B cell (primary cell): ENCODE results near the gene FOXK1. TPM values are rescaled to one million over a fixed set of nuclear protein-coding genes. Genes with fewer than 3 reads are reported as not detected.

Experiments
- ATAC-seq: fragments of 200-7000 bp; cut with Tn5 transposase; one replicate; pipeline ENCODE4 v1.10.0; 2021; ENCODE audit warnings: low read depth, mild to moderate bottlenecking, moderate number of reproducible peaks, moderate library complexity
- CTCF ChIA-PET: fragments of 350-600 bp; sonication (Branson Sonifier 250); formaldehyde crosslinking; loops from one replicate; lab custom pipeline; 2021; ENCODE audit warnings: antibody characterized with exemption, inconsistent platforms; lab: Charles Lee
- POLR2A ChIA-PET: fragments of 350-600 bp; sonication (Branson Sonifier 250); formaldehyde crosslinking; loops from one replicate; lab custom pipeline; 2021; ENCODE audit warnings: antibody characterized with exemption; lab: Charles Lee
- DNase-seq: peaks from one replicate; pipeline ENCODE4 v3.0.0; 2013
- H2AFZ ChIP-seq: 2 replicates; pipeline ENCODE4 v1.6.1; 2012; ENCODE audit warnings: mild to moderate bottlenecking, low read depth, low read length; ENCODE audit not compliant: insufficient read depth, poor library complexity, severe bottlenecking
- H3K27ac ChIP-seq, 2 donors: 1 replicate in 1 of 2; 2 replicates in 1 of 2; pipeline ENCODE4 v1.5.1; 2012 to 2013; ENCODE audit warnings: low read length in 2 of 2, mild to moderate bottlenecking in 2 of 2, moderate library complexity in 1 of 2
- H3K27me3 ChIP-seq, 4 experiments: fragments of 200-600 bp in 1 of 4; sonication (generic) in 1 of 4; replicated peaks in 1 of 4; 1 replicate in 2 of 4; 2 replicates in 2 of 4; pipeline versions ENCODE4 v1.6.1 to v1.7.0; 2013 to 2016; ENCODE audit warnings: low read length in 3 of 4, mild to moderate bottlenecking in 2 of 4, mixed read lengths in 1 of 4, moderate library complexity in 1 of 4; ENCODE audit not compliant: insufficient read depth in 4 of 4, control insufficient read depth in 3 of 4; ENCODE audit errors: control extremely low read depth in 1 of 4
- H3K36me3 ChIP-seq, 2 experiments: replicated peaks in 1 of 2; 1 replicate in 1 of 2; 2 replicates in 1 of 2; pipeline versions ENCODE4 v1.6.1 to v1.7.1; 2013; ENCODE audit warnings: low read length in 1 of 2; ENCODE audit not compliant: insufficient read depth in 2 of 2, control insufficient read depth in 1 of 2; ENCODE audit errors: control extremely low read depth in 1 of 2, extremely low read depth in 1 of 2
- H3K4me1 ChIP-seq, 2 donors: fragments of 200-600 bp in 1 of 2; sonication (generic) in 1 of 2; 1 replicate in 1 of 2; 2 replicates in 1 of 2; pipeline versions ENCODE4 v1.5.1 to v1.6.1; 2013 to 2017; ENCODE audit warnings: low read length in 2 of 2; ENCODE audit not compliant: control insufficient read depth in 2 of 2, insufficient read depth in 2 of 2
- H3K4me2 ChIP-seq: replicated peaks from 2 replicates; pipeline ENCODE3; 2012; ENCODE audit warnings: mild to moderate bottlenecking, low read depth, low read length; ENCODE audit not compliant: poor library complexity, severe bottlenecking
- H3K4me3 ChIP-seq, 5 experiments: fragments of 200-600 bp in 1 of 5; sonication (generic) in 1 of 5; 1 replicate in 3 of 5; 2 replicates in 2 of 5; pipeline versions ENCODE4 v1.5.1 to v1.7.0; 2011 to 2016; ENCODE audit warnings: low read length in 4 of 5, mild to moderate bottlenecking in 4 of 5, low read depth in 2 of 5, control low read depth in 1 of 5, moderate library complexity in 1 of 5; ENCODE audit not compliant: insufficient read depth in 1 of 5; ENCODE audit errors: control extremely low read depth in 1 of 5, extremely low read depth in 1 of 5
- H3K79me2 ChIP-seq: fragments of 200-600 bp; sonication (generic); one replicate; pipeline ENCODE4 v1.6.0; 2016; ENCODE audit warnings: low read length; ENCODE audit not compliant: control insufficient read depth, insufficient read depth
- H3K9ac ChIP-seq: fragments of 200-600 bp; sonication (generic); 2 replicates; pipeline ENCODE4 v1.6.1; 2017; ENCODE audit warnings: mild to moderate bottlenecking, low read length, moderate library complexity
- H3K9me3 ChIP-seq, 3 donors: one replicate each; pipeline versions ENCODE4 v1.6.1 to v1.7.1; 2013; ENCODE audit warnings: low read length in 2 of 3; ENCODE audit not compliant: control insufficient read depth in 2 of 3, insufficient read depth in 1 of 3; ENCODE audit errors: control extremely low read depth in 1 of 3
- H4K20me1 ChIP-seq: 2 replicates; pipeline ENCODE4 v1.6.0; 2012; ENCODE audit warnings: mild to moderate bottlenecking, low read length; ENCODE audit not compliant: insufficient read depth, control insufficient read depth, poor library complexity, severe bottlenecking
- H3K27ac Mint-ChIP-seq: one replicate; pipeline ENCODE4 v1.8.0; 2021; ENCODE audit warnings: mixed read lengths
- H3K27me3 Mint-ChIP-seq: one replicate; pipeline ENCODE4 v1.8.0; 2021; ENCODE audit warnings: mixed read lengths
- H3K4me1 Mint-ChIP-seq: one replicate; pipeline ENCODE4 v1.8.0; 2021; ENCODE audit warnings: mixed read lengths
- H3K4me3 Mint-ChIP-seq: one replicate; pipeline ENCODE4 v1.8.0; 2021; ENCODE audit warnings: mixed read lengths
- H3K9me3 Mint-ChIP-seq: one replicate; pipeline ENCODE4 v1.8.0; 2022; ENCODE audit warnings: mixed read lengths; ENCODE audit not compliant: insufficient read depth
- CTCF ChIP-seq: fragments of 200-600 bp; IDR thresholded peaks from one replicate; pipeline ENCODE4 v1.8.0; 2022; ENCODE audit warnings: antibody characterized with exemption, mild to moderate bottlenecking
- EZH2 ChIP-seq: IDR thresholded peaks from 2 replicates; pipeline ENCODE4 v1.6.1; 2012; ENCODE audit warnings: borderline replicate concordance, low read depth, mild to moderate bottlenecking, moderate library complexity, low read length; ENCODE audit not compliant: insufficient read depth, poor library complexity, severe bottlenecking
- WGBS: methylation state at CpG from one replicate; pipeline ENCODE4 v1.1.5; 2013; ENCODE audit warnings: missing lambda C conversion rate; ENCODE audit not compliant: insufficient coverage; 5-methylcytosine and 5-hydroxymethylcytosine counted together
- intact Hi-C: fragments of 100-400 bp; cut with micrococcal nuclease; formaldehyde crosslinking; loops from one replicate; pipeline ENCODE4 v1.10.0; 2022
- polyA plus RNA-seq: library from polyadenylated mRNA; depleted of rRNA; stranded (reverse); fragments of >200 nt; gene quantifications from 2 replicates; pipeline ENCODE4 v1.2.3, GENCODE V29; 2012
- total RNA-seq, 2 donors: library from RNA; stranded (reverse); fragments of 120-200 nt in 1 of 2; gene quantifications; 1 replicate in 1 of 2; 2 replicates in 1 of 2; pipeline versions ENCODE4 v1.2.3 to v1.2.4, GENCODE V29; 2013 to 2022

Gene FOXK1
- total and polyA plus RNA-seq, 2 donors (not counting 1 experiment from before 2014, with no cell fraction given) = 17.9 to 56.2 TPM

GRCh38 chr7:4785371-4785770 lies 103.3 kb downstream of the FOXK1 start:
- TF ChIP-seq EZH2 = no peak
- no peak for TF ChIP-seq CTCF
- POLR2A ChIA-PET = no interaction called here
- H3K9me3 ChIP-seq = no peaks in the 10 kb centered on the region
- H3K4me2 ChIP-seq = no peak overlapping the region
- intact Hi-C loops = no loop called here
- H3K79me2 ChIP-seq = peaks cover 25% of the 10 kb centered on the region
- no peak overlapping the region for H3K4me3 Mint-ChIP-seq
- H3K27ac ChIP-seq = no peak overlapping the region
- ATAC-seq (no peak), DNase-seq (no peak)
- H3K27me3 ChIP-seq = no peaks in the 10 kb centered on the region
- H2AFZ ChIP-seq = no peak overlapping the region
- peaks cover 57% of the 10 kb centered on the region for H4K20me1 ChIP-seq
- no peaks in the 10 kb centered on the region for H3K9me3 Mint-ChIP-seq
- CTCF ChIA-PET = no interaction called here
- H3K9ac ChIP-seq = no peak overlapping the region
- no peaks in the 10 kb centered on the region for H3K4me1 ChIP-seq
- H3K27ac Mint-ChIP-seq = no peak overlapping the region
- H3K4me3 ChIP-seq = no peak overlapping the region
- H3K36me3 ChIP-seq = peaks cover 8 to 76% of the 10 kb centered on the region in 2 experiments
- WGBS = 99% methylated on average over 18 of the region's 20 CpGs
- no peaks in the 10 kb centered on the region for H3K27me3 Mint-ChIP-seq
- peaks cover 2% of the 10 kb centered on the region for H3K4me1 Mint-ChIP-seq

GRCh38 chr7:4786015-4786414 lies 103.9 kb downstream of the FOXK1 start:
- H3K27me3 Mint-ChIP-seq = no peaks in the 10 kb centered on the region
- WGBS = 99% methylated on average over 17 of the region's 17 CpGs
- no peaks in the 10 kb centered on the region for H3K27me3 ChIP-seq
- CTCF ChIA-PET = no interaction called here
- no peak overlapping the region for H3K27ac Mint-ChIP-seq
- no peak overlapping the region for H3K9ac ChIP-seq
- POLR2A ChIA-PET = no interaction called here
- no peak overlapping the region for H2AFZ ChIP-seq
- DNase-seq (no peak), ATAC-seq (no peak)
- no peaks in the 10 kb centered on the region for H3K9me3 Mint-ChIP-seq
- intact Hi-C loops = no loop called here
- H4K20me1 ChIP-seq = peaks cover 51% of the 10 kb centered on the region
- H3K4me1 Mint-ChIP-seq = no peaks in the 10 kb centered on the region
- H3K4me3 ChIP-seq = no peak overlapping the region
- no peaks in the 10 kb centered on the region for H3K4me1 ChIP-seq
- H3K79me2 ChIP-seq = peaks cover 18% of the 10 kb centered on the region
- H3K4me2 ChIP-seq = no peak overlapping the region
- H3K36me3 ChIP-seq = peaks cover 4 to 76% of the 10 kb centered on the region in 2 experiments
- H3K27ac ChIP-seq = no peak overlapping the region
- no peaks in the 10 kb centered on the region for H3K9me3 ChIP-seq
- no peak overlapping the region for H3K4me3 Mint-ChIP-seq
- TF ChIP-seq CTCF (no peak), EZH2 (no peak)
